ENCODE measurements around the gene TMEM212. TPM values are rescaled to one million over a fixed set of nuclear protein-coding genes. Genes with fewer than 3 reads are reported as not detected.

TMEM212 gene
- total and polyA plus RNA-seq, 9 of the 15 experiments (the other 6 are each of a cell fraction or from before 2014, with no cell fraction given): not detected

DNA sequence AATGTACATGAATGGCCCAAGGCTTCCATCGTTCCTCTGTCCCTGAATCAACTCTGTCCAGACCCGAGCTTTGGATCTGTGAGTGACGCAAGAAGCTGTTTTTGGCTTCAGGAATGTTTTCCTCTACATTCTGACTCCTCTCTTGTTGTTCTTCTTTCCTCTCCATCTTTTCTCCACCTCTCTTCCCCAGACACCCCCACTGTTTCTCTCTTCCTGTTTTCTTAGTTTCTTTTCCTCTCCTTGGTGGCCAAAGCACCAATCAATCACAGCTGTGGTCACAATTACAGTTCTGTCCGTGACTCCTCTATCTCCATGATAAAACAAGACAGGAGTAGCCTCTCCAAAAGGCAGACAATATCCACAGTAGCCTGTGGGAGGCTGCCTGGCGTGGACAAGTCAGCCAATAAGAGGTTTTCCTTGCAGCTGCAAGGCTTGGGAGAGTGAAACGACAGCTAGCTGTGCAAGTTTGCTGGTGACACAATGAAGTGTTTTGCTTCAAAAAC lies 4.9 kb upstream of the TMEM212 start (continued):
- TF ChIP-seq, protein P1, sequence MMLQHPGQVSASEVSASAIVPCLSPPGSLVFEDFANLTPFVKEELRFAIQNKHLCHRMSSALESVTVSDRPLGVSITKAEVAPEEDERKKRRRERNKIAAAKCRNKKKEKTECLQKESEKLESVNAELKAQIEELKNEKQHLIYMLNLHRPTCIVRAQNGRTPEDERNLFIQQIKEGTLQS (IDR thresholded peaks at IDR 0.05): 0 out of 2 replicates have a peak, but pooled peaks have one; percentile 17
- TF ChIP-seq, protein P1 (CRISPR knock-in tag; conservative IDR thresholded peaks at IDR 0.05): no peak
- TF ChIP-seq, protein P2, sequence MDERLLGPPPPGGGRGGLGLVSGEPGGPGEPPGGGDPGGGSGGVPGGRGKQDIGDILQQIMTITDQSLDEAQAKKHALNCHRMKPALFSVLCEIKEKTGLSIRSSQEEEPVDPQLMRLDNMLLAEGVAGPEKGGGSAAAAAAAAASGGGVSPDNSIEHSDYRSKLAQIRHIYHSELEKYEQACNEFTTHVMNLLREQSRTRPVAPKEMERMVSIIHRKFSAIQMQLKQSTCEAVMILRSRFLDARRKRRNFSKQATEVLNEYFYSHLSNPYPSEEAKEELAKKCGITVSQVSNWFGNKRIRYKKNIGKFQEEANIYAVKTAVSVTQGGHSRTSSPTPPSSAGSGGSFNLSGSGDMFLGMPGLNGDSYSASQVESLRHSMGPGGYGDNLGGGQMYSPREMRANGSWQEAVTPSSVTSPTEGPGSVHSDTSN (CRISPR knock-in tag; IDR thresholded peaks at IDR 0.05; ENCODE audit: low read depth): no peak
- TF ChIP-seq, protein P2 (tag; conservative IDR thresholded peaks at IDR 0.05; ENCODE audit: low read depth): peak; percentile 72; the same call in 1 of the 2 replicates
- TF ChIP-seq ZNF695 (CRISPR knock-in tag; IDR thresholded peaks at IDR 0.05): no peak
- no peak for TF ChIP-seq SIN3B (IDR thresholded peaks at IDR 0.05; ENCODE audit: low read depth)
- TF ChIP-seq ETS2 (tag; IDR thresholded peaks at IDR 0.05; ENCODE audit: borderline replicate concordance, poor library complexity, severe bottlenecking): no peak
- TF ChIP-seq CBFA2T2 (conservative IDR thresholded peaks at IDR 0.05): 0 out of 2 replicates have a peak, but pooled peaks have one; percentile 3
- TF ChIP-seq, protein P3, sequence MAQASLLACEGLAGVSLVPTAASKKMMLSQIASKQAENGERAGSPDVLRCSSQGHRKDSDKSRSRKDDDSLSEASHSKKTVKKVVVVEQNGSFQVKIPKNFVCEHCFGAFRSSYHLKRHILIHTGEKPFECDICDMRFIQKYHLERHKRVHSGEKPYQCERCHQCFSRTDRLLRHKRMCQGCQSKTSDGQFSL (CRISPR knock-in tag; IDR thresholded peaks at IDR 0.05): peak; percentile 39; the same call in 1 of the 2 replicates
- TF ChIP-seq, protein P3 (tag; IDR thresholded peaks at IDR 0.05): no peak
- TF ChIP-seq SMARCE1 (IDR thresholded peaks at IDR 0.05): peak; percentile 28; the same call in 1 of the 2 replicates
- TF ChIP-seq HCFC1 (IDR thresholded peaks at IDR 0.05; ENCODE audit: low read depth, low read length): no peak
- TF ChIP-seq MEIS2 (IDR thresholded peaks at IDR 0.05; ENCODE audit: partially characterized antibody): peak; percentile 77
- TF ChIP-seq POLR2G (IDR thresholded peaks at IDR 0.05; ENCODE audit: low read depth, low read length): no peak
- TF ChIP-seq KHSRP (IDR thresholded peaks at IDR 0.05): no peak
- TF ChIP-seq CC2D1A (IDR thresholded peaks at IDR 0.05): no peak
- no peak for TF ChIP-seq BCOR (IDR thresholded peaks at IDR 0.05)
- TF ChIP-seq LARP7 (IDR thresholded peaks at IDR 0.05): no peak
- no peak for TF ChIP-seq FUS (optimal IDR thresholded peaks at IDR 0.05; ENCODE audit: low read depth, low read length)
- TF ChIP-seq CTBP1 (IDR thresholded peaks at IDR 0.05; ENCODE audit: borderline replicate concordance): peak; percentile 48; the same call in 1 of the 2 replicates
